Panc1 (cell line): ENCODE data around the gene PAQR4.

Source experiments
- CTCF ChIP-seq: fragments of 450-650 bp; IDR thresholded peaks from 2 replicates; pipeline ENCODE4 v1.5.1; 2017; ENCODE audit warnings: mild to moderate bottlenecking
- POLR2AphosphoS5 ChIP-seq: IDR thresholded peaks from 2 replicates; pipeline ENCODE4 v1.6.1; 2012; ENCODE audit warnings: mild to moderate bottlenecking, low read depth, low read length, moderate library complexity
- TCF7L2 ChIP-seq: IDR thresholded peaks from 2 replicates; pipeline ENCODE4 v1.6.1; 2011; ENCODE audit warnings: mild to moderate bottlenecking, low read depth, low read length, inconsistent platforms
- TF ChIP-seq, protein P1 (sequence below), 2 experiments: IDR thresholded peaks; 2 replicates each; pipeline ENCODE4 v1.6.1; 2011 to 2012; ENCODE audit warnings: low read depth in 2 of 2, control low read depth in 1 of 2, low read length in 1 of 2, mild to moderate bottlenecking in 1 of 2, moderate library complexity in 1 of 2; ENCODE audit not compliant: insufficient read depth in 1 of 2

GRCh38 chr16:3013491-3013951 is 44.4 kb downstream of the PAQR4 start:
- TF ChIP-seq CTCF (no peak), TCF7L2 (no peak), POLR2AphosphoS5 (no peak)
- TF ChIP-seq, protein P1, sequence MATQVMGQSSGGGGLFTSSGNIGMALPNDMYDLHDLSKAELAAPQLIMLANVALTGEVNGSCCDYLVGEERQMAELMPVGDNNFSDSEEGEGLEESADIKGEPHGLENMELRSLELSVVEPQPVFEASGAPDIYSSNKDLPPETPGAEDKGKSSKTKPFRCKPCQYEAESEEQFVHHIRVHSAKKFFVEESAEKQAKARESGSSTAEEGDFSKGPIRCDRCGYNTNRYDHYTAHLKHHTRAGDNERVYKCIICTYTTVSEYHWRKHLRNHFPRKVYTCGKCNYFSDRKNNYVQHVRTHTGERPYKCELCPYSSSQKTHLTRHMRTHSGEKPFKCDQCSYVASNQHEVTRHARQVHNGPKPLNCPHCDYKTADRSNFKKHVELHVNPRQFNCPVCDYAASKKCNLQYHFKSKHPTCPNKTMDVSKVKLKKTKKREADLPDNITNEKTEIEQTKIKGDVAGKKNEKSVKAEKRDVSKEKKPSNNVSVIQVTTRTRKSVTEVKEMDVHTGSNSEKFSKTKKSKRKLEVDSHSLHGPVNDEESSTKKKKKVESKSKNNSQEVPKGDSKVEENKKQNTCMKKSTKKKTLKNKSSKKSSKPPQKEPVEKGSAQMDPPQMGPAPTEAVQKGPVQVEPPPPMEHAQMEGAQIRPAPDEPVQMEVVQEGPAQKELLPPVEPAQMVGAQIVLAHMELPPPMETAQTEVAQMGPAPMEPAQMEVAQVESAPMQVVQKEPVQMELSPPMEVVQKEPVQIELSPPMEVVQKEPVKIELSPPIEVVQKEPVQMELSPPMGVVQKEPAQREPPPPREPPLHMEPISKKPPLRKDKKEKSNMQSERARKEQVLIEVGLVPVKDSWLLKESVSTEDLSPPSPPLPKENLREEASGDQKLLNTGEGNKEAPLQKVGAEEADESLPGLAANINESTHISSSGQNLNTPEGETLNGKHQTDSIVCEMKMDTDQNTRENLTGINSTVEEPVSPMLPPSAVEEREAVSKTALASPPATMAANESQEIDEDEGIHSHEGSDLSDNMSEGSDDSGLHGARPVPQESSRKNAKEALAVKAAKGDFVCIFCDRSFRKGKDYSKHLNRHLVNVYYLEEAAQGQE (IDR thresholded peaks at IDR 0.05; ENCODE audit: insufficient read depth in 1 of 2, low read depth in 2 of 2, low read length in 1 of 2) = no peak
